GM18520 (cell line): ENCODE measurements around the gene PXDN.

Source experiments
- ATAC-seq: cut with Tn5 transposase; IDR thresholded peaks from one replicate; pipeline ENCODE4 v1.9.1; 2021; ENCODE audit not compliant: unreplicated experiment

Gene PXDN

GRCh38 chr2:1651121-1652033 lies 92.9 kb downstream of the PXDN start:
- ATAC-seq: no peak

- ATAC-seq: no peak
Measured at GRCh38 chr2:1650085-1650872, 94.0 kb downstream of the PXDN start.

GRCh38 chr2:1649103-1650084 lies 94.9 kb downstream of the PXDN start:
- ATAC-seq: no peak

GRCh38 chr2:1648241-1649102 lies 95.8 kb downstream of the PXDN start:
- no peak for ATAC-seq

GRCh38 chr2:1647417-1648240 lies 96.7 kb downstream of the PXDN start:
- no peak for ATAC-seq

- no peak for ATAC-seq
Measured at GRCh38 chr2:1645761-1646476, 98.4 kb downstream of the PXDN start.

- ATAC-seq: no peak
Measured at GRCh38 chr2:1644427-1644826, 99.9 kb downstream of the PXDN start.

GRCh38 chr2:1642993-1643619 lies 101.2 kb downstream of the PXDN start:
- no peak for ATAC-seq

GRCh38 chr2:1642066-1642861 lies 102.1 kb downstream of the PXDN start:
- no peak for ATAC-seq

GRCh38 chr2:1641523-1641922 lies 102.8 kb downstream of the PXDN start:
- no peak for ATAC-seq

GRCh38 chr2:1640301-1641135 lies 103.8 kb downstream of the PXDN start:
- ATAC-seq: no peak

- no peak for ATAC-seq
Measured at GRCh38 chr2:1639086-1639858, 105.0 kb downstream of the PXDN start.

GRCh38 chr2:1638281-1638860 lies 105.9 kb downstream of the PXDN start:
- no peak for ATAC-seq

GRCh38 chr2:1636791-1637415 lies 107.4 kb downstream of the PXDN start:
- no peak for ATAC-seq

- ATAC-seq: no peak
Measured at GRCh38 chr2:1635823-1636222, 108.5 kb downstream of the PXDN start.
